IPS-20b (cell line): ENCODE measurements around the gene OR10T2.
"Not testable (repeated sequence)": the region's sequence is repeated elsewhere in the genome, so short reads cannot be mapped to it uniquely, and the experiment has no call there.

Experiments
- H3K27ac ChIP-seq: one replicate; pipeline ENCODE4 v1.5.1; 2013; ENCODE audit warnings: low read length
- H3K27me3 ChIP-seq: 2 replicates; pipeline ENCODE4 v1.6.1; 2013; ENCODE audit warnings: mild to moderate bottlenecking, low read length, inconsistent platforms; ENCODE audit not compliant: insufficient read depth
- H3K36me3 ChIP-seq: 2 replicates; pipeline ENCODE4 v1.6.1; 2013; ENCODE audit warnings: low read depth, mild to moderate bottlenecking, inconsistent platforms, low read length, moderate library complexity; ENCODE audit not compliant: insufficient read depth
- H3K4me1 ChIP-seq: 2 replicates; pipeline ENCODE4 v1.6.1; 2013; ENCODE audit warnings: mild to moderate bottlenecking, control low read depth, inconsistent platforms, low read length, moderate library complexity; ENCODE audit not compliant: insufficient read depth
- H3K4me3 ChIP-seq: 2 replicates; pipeline ENCODE4 v1.5.1; 2013; ENCODE audit warnings: mild to moderate bottlenecking, low read length, inconsistent platforms
- H3K9ac ChIP-seq: 2 replicates; pipeline ENCODE4 v1.6.1; 2013; ENCODE audit warnings: low read depth, mild to moderate bottlenecking, inconsistent platforms, low read length, moderate library complexity
- H3K9me3 ChIP-seq: 2 replicates; pipeline ENCODE4 v1.6.1; 2013; ENCODE audit warnings: mild to moderate bottlenecking, low read depth, low read length, inconsistent platforms; ENCODE audit not compliant: insufficient read depth

The OR10T2 gene

GRCh38 chr1:158398818-158399514 lies at the start of gene OR10T2:
OR10T2 (minus strand) TSS chr1:158399466; CDS start chr1:158399466, 0 bp downstream.
- no peak within 1 kb of the TSS for H3K27ac ChIP-seq
- no peaks in the 10 kb centered on the region for H3K36me3 ChIP-seq
- H3K27me3 ChIP-seq = no peaks in the 10 kb centered on the region
- no peak within 1 kb of the TSS for H3K9ac ChIP-seq
- H3K9me3 ChIP-seq = no peaks in the 10 kb centered on the region
- no peaks in the 10 kb centered on the region for H3K4me1 ChIP-seq
- H3K4me3 ChIP-seq = no peak within 1 kb of the TSS

DNA sequence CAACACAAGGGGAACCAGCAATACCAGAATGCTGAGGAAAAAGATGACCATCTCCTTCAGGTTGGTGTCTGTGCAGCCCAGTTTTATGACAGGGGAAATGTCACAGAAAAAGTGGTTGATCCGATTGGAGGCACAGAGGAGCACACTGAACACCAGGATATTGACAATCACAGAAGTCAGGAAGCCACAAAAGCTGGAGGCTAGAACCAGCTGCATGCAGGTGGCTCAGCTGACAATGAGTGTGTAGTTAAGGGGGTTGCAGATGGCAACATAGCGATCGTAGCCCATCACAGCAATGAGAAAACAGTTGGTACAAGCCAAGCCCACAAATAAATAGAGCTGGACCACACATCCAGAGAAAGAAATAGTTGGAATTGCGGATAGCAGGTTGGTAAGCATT lies 46.1 kb upstream of the OR10T2 start:
- no peaks in the 10 kb centered on the region for H3K4me1 ChIP-seq
- H3K4me3 ChIP-seq = no peak overlapping the region
- H3K36me3 ChIP-seq = no peaks in the 10 kb centered on the region
- H3K9me3 ChIP-seq = no peaks in the 10 kb centered on the region
- H3K27ac ChIP-seq = no peak overlapping the region
- no peak overlapping the region for H3K9ac ChIP-seq
- no peaks in the 10 kb centered on the region for H3K27me3 ChIP-seq

GRCh38 chr1:158434741-158435140 lies 35.5 kb upstream of the OR10T2 start:
- no peaks in the 10 kb centered on the region for H3K9me3 ChIP-seq
- H3K4me1 ChIP-seq = no peaks in the 10 kb centered on the region
- H3K9ac ChIP-seq = no peak overlapping the region
- no peaks in the 10 kb centered on the region for H3K36me3 ChIP-seq
- no peak overlapping the region for H3K4me3 ChIP-seq
- H3K27ac ChIP-seq = no peak overlapping the region
- H3K27me3 ChIP-seq = no peaks in the 10 kb centered on the region

- not testable (repeated sequence) for H3K27ac ChIP-seq, H3K9ac ChIP-seq, H3K27me3 ChIP-seq, H3K9me3 ChIP-seq, H3K4me1 ChIP-seq, H3K36me3 ChIP-seq, H3K4me3 ChIP-seq
These were observed 30.9 kb upstream of the OR10T2 start for GRCh38 chr1:158430163-158430562.

DNA sequence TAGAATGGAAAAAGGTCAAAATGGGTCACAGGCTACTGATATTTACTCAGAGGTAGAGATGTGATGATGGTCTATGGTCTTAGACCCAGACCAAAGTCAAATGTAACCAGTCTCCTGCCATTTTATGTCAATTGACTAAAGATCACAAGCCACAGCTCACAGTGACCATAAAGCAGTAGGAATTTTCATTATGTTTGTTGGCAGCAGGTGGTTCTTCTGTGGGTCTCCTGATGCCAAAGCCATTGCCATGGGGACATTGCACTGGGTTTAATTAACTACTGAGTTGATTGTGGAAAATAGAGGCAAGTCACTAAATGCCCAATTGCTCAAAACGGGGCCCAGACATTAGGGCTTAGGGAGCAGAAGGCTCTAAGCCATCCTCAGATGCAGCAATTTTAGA lies 26.9 kb upstream of the OR10T2 start, which contains the start of gene OR10K2:
OR10K2 (minus strand) TSS at position 101 of the 400 bp plus-strand sequence. CDS start 5,371 bp downstream, outside the sequence.
- no peaks in the 10 kb centered on the region for H3K9me3 ChIP-seq
- peaks cover 22% of the 10 kb centered on the region for H3K4me1 ChIP-seq
- no peak within 1 kb of the TSS for H3K27ac ChIP-seq
- H3K27me3 ChIP-seq = no peaks in the 10 kb centered on the region
- H3K9ac ChIP-seq = no peak within 1 kb of the TSS
- no peaks in the 10 kb centered on the region for H3K36me3 ChIP-seq
- no peak within 1 kb of the TSS for H3K4me3 ChIP-seq

- Histone ChIP-seq H3K27me3 (no peaks in the 10 kb centered on the region), H3K36me3 (no peaks in the 10 kb centered on the region), H3K4me3 (no peak overlapping the region), H3K9me3 (no peaks in the 10 kb centered on the region), H3K27ac (no peak overlapping the region), H3K9ac (no peak overlapping the region), H3K4me1 (peaks cover 22% of the 10 kb centered on the region)
These were observed 25.8 kb upstream of the OR10T2 start for GRCh38 chr1:158425027-158425426.

DNA sequence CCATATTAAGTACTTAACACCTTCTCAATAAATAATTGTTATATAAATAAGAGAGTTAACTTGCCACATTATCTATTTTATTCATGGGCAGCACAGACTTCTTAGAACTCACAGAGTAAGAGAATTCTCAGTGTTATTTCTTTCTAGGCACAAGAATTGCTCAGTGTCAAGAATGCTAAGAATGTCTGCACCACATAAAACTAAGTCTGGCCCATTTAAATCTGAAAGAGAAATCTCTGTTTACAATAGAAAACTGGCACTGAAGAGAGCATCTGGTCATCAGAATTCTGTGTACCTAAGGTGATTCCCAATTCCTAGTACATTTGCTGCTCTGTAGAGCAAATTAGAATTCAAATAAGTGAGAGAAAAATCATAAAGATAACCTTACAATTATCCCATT lies 22.9 kb upstream of the OR10T2 start:
- no peak overlapping the region for H3K27ac ChIP-seq

DNA sequence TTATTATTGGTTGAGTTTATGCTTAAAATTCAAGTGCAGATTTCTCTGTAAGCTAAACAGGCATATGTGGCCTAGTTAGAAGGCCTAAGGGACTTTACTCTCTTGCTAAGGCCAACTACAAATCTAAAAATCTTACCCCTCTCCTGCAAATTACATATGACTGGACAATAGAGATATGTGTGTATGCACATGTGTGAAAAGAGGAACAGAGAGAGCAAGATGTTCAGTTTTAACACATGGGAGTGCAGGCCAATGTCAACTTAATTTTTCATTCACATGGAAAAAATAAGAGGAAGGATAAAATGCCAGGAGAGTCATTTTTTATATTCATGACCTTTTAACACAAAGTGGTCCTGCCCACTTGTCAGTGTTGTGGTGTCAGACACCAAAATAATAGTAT lies 18.3 kb upstream of the OR10T2 start:
- no peak overlapping the region for H3K4me3 ChIP-seq
- no peaks in the 10 kb centered on the region for H3K9me3 ChIP-seq
- peaks cover 11% of the 10 kb centered on the region for H3K4me1 ChIP-seq
- no peak overlapping the region for H3K9ac ChIP-seq
- no peak overlapping the region for H3K27ac ChIP-seq
- no peaks in the 10 kb centered on the region for H3K36me3 ChIP-seq
- no peaks in the 10 kb centered on the region for H3K27me3 ChIP-seq

More for the DNA sequence above, 22.9 kb upstream of the OR10T2 start:
- H3K4me3 ChIP-seq = peak overlapping the region; percentile 31; the same call in 1 of the 2 replicates
- no peaks in the 10 kb centered on the region for H3K9me3 ChIP-seq
- H3K9ac ChIP-seq = no peak overlapping the region
- H3K27me3 ChIP-seq = no peaks in the 10 kb centered on the region
- peaks cover 22% of the 10 kb centered on the region for H3K4me1 ChIP-seq
- no peaks in the 10 kb centered on the region for H3K36me3 ChIP-seq

- Histone ChIP-seq H3K27me3 (no peaks in the 10 kb centered on the region), H3K4me3 (no peak overlapping the region), H3K4me1 (no peaks in the 10 kb centered on the region; the same call in 1 of the 2 replicates), H3K9me3 (no peaks in the 10 kb centered on the region), H3K36me3 (no peaks in the 10 kb centered on the region), H3K27ac (no peak overlapping the region), H3K9ac (no peak overlapping the region)
These were observed 15.5 kb upstream of the OR10T2 start for GRCh38 chr1:158414651-158415345.

DNA sequence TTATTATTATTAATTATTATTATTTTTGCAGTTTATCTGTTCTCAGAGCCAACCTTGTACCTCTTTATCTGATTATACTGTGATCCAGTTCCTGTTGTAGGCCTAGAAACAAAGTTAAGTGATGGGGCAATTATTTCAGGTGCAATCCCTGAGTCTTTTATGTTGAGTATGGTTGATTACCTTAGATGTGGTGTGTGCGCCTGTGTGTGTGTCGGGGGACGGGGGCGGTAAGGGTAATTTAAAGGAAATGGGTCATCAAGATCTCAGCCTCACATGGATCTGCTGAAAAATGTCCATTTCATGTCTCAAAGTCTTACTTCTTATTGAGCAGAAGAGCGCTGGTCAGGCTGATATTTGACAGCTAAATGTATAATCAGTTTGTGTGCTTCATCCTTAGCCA lies 7.8 kb upstream of the OR10T2 start:
- no peak overlapping the region for H3K27ac ChIP-seq
- no peaks in the 10 kb centered on the region; the same call in 1 of the 2 replicates for H3K4me1 ChIP-seq
- H3K27me3 ChIP-seq = no peaks in the 10 kb centered on the region
- H3K9me3 ChIP-seq = no peaks in the 10 kb centered on the region
- H3K4me3 ChIP-seq = no peak overlapping the region
- H3K9ac ChIP-seq = no peak overlapping the region
- H3K36me3 ChIP-seq = no peaks in the 10 kb centered on the region

GRCh38 chr1:158400871-158401270 lies 1.6 kb upstream of the OR10T2 start:
- no peak overlapping the region for H3K9ac ChIP-seq
- H3K36me3 ChIP-seq = no peaks in the 10 kb centered on the region
- no peak overlapping the region for H3K27ac ChIP-seq
- no peaks in the 10 kb centered on the region for H3K27me3 ChIP-seq
- H3K4me1 ChIP-seq = no peaks in the 10 kb centered on the region
- no peaks in the 10 kb centered on the region for H3K9me3 ChIP-seq
- no peak overlapping the region for H3K4me3 ChIP-seq

GRCh38 chr1:158396646-158397045 lies 2.6 kb downstream of the OR10T2 start:
- no peaks in the 10 kb centered on the region for H3K4me1 ChIP-seq
- no peaks in the 10 kb centered on the region for H3K9me3 ChIP-seq
- no peaks in the 10 kb centered on the region for H3K27me3 ChIP-seq
- H3K36me3 ChIP-seq = no peaks in the 10 kb centered on the region
- no peak overlapping the region for H3K27ac ChIP-seq
- H3K9ac ChIP-seq = no peak overlapping the region
- H3K4me3 ChIP-seq = no peak overlapping the region
